Activated CD4-positive, alpha-beta T cell treated with anti-CD3 and anti-CD28 coated beads, Interleukin-10, Interleukin-2, amounts not matched to agents 100 ng/mL and 50 ng/mL, durations not matched to agents 16 hours and 8 hours (primary cell): ENCODE data around the gene CLCN1.

Experiments
- DNase-seq: peaks from one replicate; pipeline ENCODE4 v3.0.0-alpha.2; 2020

CLCN1 gene

GRCh38 chr7:143369678-143370651, 54.1 kb downstream of the CLCN1 start:
- DNase-seq = no peak

DNA sequence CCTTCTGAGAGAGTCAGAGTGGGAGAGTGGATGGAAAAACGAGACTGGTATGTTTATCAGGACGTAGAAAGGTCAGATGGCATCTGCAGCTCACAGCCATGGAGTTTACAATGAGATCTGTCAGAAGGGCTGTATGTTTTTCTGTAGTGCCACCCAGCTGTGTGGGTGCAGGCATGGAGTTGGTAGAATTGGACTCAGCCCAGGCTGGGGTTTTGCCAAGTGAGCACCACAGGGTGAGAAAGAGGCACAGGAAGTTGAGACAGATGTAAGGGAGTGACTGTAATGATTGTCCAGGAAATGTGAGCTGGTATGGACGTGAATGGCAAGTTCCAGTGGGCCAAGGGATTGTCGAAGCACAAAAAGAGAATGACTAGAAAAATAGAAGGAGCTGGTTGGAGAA, 56.2 kb downstream of the CLCN1 start:
- DNase-seq = peak; percentile 74

DNA sequence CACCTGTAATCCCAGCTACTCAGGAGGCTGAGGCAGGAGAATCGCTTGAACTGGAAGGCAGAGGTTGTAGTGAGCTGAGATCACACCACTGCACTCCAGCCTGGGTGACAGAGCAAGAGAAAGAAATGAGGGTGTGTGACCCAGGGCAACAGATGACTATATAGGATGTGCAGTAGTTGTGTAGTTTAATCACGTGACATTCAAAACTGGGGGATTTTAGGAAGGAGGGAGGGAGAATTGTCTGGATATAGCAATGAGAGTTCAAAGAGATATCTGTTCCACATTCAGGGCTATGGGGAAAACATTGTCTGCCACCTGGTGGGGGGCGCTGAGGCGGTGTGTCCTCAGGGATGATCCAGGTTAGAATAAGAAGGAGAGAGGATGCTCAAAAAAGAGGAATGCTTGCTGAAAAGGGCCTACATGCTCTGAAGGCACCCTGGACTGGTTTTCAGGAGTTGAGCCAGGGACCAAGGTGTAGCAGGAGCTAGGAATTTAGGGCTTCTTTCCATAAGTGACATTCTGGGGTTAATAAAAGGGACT, 57.4 kb downstream of the CLCN1 start:
- no peak for DNase-seq

DNA sequence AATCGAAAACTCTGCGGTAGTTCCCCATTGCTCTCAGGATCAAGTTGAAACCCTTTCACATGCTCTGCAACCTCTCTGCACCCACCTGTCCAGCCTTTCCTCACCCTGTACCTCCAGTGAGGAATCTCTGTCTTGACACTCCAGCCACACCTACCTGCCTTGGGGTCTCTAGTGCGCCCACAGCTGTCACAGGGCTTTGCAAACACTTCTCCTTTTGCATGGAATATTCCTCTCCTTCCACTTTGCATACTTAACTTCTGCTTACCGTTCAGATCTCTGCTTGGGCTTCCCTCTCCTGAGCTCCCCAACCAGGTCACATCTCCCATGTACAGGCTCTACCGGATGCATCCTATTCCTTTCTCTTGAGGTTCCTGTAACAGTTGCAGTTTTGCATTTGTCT, 58.6 kb downstream of the CLCN1 start:
- DNase-seq = no peak

DNA sequence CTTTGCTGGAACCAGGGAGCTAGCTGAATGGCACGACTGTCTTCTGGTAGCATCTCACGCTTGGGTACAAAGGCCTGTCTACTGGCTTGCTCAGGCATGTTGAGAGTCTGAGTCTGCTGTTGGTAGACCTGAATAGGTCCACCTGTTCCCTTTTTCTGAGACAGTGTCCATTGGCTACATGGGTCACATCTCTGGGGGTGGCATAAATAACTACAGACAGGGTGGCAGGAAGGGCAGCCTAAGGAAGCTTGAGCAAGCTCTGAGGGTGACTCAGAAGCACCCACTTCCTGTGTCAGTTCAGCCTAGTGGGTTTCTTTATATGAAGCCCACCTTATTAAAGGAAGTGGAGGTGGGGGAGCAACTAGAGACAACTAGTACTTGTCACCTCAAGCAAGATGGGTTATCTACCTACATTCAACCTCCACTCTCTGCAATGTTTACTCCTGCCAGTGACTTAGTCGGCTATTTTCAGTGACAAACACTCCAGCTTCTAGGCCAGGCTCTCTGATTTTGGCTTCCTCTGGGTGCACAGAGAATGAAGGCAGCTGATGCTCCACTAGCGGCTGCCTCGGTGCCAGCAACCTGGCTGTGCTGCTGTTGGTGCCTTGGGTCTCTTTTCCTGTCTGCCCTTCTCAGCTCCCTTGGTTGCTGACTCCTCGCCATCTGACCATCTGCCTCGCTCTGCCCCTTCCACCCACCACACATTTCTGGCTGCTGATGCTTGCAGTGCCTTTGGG, 59.6 kb downstream of the CLCN1 start:
- DNase-seq = peak; percentile 68

- DNase-seq = no peak
Observed at GRCh38 chr7:143376396-143376795, 60.5 kb downstream of the CLCN1 start.

DNA sequence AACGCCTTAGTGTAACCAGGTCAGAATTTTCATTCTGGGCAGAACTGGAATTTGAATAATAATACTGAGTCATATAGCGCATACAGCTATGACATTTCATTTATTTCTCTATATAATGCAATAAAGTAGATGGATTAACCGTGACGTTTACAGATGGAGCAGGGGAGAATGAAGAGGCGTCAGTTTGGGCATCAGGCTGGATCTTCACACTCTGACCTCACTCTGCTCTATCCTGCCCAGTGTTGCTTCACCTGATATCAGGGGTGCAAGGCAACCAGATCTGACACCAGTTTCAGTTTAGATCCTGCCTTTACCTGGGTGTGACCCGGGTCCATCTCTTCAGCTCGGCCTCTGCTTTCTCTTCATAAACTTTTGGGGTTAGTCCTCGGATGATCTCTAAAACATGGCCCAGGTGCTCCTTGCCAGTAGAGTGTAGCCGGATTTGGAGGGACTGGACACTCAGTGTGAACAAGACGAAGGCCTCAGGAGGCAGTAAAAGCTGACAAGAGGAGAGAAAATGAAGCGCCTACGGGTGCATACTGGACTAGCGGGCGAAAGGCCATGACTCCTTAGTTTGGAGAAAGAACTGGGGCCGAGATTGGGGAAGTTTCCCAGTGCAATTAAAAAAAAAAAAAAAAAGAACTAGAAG, 63.8 kb downstream of the CLCN1 start:
- peak; percentile 36 for DNase-seq

GRCh38 chr7:143380260-143380645, 64.3 kb downstream of the CLCN1 start:
- DNase-seq = peak; percentile 87

DNA sequence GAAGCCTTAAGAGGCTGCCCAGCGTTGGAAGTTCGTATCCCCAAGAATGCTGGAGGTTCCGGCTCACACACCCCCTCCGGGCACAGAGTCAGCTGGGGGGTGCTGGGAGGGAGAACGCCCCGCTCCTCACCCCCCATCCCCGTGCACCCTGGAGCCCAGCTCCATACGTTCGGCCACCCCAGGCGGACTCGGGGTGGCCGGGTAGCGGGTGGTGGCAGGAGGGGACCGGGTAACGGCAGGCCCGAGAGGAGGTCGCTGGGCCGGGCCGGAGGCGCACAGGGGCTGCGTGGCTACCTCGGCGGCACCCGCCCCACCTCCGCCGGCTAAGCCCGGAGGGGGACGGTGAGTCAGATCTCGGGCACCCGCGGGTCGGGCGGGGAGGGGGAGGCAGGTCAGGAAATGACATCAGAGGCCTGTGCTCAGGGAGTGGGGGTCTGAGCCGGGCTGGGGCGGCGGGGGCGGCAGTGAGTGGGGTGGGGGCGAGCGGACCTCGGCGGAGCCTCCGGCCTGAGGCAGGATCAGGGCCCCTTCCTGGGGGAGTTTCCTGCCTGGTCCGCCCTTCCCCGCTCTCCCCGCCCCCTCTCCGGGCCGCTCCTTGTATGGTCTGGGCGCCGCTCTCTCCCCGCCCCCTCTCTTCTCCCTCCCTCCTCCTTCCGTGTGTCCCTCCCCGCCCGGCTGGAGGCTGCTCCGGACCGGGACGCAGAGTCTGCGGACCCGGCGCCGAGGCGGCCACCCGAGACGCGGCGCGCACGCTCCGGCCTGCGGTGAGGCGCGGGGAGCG, 64.9 kb downstream of the CLCN1 start, which contains the start of gene ZYX:
ZYX (plus strand) TSS at position 700 of the 781 bp plus-strand sequence. CDS start 227 bp downstream, outside the sequence.
- DNase-seq = peak; percentile 94

DNA sequence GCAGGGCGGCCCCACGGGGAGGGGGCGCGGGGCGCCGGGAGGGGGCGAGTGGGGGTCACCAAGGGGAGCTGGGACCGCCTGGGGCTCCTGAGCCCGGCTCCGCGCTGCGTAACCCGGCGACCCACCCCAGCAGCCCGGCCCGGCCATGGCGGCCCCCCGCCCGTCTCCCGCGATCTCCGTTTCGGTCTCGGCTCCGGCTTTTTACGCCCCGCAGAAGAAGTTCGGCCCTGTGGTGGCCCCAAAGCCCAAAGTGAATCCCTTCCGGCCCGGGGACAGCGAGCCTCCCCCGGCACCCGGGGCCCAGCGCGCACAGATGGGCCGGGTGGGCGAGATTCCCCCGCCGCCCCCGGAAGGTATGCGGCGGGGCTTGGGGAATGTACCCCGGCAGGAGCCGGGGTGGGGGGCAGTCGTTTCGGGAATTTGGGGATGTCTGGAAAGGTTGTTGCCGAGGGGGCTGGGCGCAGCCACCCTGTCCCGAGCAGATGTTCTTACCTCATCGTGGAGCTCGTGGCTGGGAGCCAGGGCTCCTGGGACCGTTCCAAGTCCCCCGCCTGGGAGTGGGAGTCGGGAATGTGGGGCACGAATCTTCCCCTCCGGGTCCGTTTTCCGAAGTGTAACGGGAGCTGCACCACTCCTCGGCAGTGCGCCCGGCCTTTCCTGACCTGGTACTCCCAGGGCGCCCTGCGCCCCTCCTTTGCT, 65.7 kb downstream of the CLCN1 start:
- no peak for DNase-seq

- DNase-seq = no peak
Observed at GRCh38 chr7:143382126-143382790, 66.3 kb downstream of the CLCN1 start.

DNA sequence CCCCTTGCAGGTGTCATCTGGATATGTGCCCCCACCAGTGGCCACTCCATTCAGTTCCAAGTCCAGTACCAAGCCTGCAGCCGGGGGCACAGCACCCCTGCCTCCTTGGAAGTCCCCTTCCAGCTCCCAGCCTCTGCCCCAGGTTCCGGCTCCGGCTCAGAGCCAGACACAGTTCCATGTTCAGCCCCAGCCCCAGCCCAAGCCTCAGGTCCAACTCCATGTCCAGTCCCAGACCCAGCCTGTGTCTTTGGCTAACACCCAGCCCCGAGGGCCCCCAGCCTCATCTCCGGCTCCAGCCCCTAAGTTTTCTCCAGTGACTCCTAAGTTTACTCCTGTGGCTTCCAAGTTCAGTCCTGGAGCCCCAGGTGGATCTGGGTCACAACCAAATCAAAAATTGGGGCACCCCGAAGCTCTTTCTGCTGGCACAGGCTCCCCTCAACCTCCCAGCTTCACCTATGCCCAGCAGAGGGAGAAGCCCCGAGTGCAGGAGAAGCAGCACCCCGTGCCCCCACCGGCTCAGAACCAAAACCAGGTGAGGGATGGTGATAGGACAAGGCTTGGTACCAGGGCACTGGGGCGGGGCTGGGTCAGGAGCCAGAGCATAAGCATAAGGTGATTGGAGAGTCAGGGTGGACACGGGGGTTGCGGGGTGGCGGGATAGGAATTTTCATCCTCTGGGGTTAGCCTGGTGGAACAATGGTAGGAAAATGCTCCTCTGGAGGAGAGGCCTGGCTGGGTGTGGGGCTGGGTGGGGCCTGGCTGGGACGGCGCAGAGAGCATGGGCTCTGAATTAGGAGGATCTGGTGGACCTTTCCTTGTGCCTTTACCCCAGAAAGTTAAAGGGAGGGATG, 67.1 kb downstream of the CLCN1 start:
- no peak for DNase-seq

- DNase-seq = no peak
Observed at GRCh38 chr7:143383642-143383957, 67.7 kb downstream of the CLCN1 start.

DNA sequence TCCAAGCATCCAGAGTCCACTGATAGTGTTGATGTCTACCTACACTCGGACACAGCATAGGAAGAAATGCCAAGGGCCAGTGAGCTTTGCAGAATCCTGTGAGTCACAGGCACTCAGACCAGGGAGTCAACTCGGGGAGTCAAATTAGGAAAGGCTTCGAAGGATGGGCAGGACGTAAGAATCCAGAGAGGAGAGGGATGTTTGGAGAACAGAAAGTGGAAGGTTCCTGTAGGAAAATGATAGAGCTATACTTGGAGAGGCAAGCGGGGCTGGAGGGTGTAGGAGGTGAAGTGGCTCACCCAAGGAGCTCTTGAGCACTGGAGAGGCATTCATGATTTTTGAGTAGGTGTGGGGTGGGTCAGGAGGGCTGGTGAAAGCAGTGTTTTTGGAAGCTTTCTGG, 68.2 kb downstream of the CLCN1 start:
- no peak for DNase-seq

- no peak for DNase-seq
Observed at GRCh38 chr7:143384661-143385631, 69.0 kb downstream of the CLCN1 start.

GRCh38 chr7:143385891-143386781, 70.2 kb downstream of the CLCN1 start:
- peak; percentile 61 for DNase-seq

DNA sequence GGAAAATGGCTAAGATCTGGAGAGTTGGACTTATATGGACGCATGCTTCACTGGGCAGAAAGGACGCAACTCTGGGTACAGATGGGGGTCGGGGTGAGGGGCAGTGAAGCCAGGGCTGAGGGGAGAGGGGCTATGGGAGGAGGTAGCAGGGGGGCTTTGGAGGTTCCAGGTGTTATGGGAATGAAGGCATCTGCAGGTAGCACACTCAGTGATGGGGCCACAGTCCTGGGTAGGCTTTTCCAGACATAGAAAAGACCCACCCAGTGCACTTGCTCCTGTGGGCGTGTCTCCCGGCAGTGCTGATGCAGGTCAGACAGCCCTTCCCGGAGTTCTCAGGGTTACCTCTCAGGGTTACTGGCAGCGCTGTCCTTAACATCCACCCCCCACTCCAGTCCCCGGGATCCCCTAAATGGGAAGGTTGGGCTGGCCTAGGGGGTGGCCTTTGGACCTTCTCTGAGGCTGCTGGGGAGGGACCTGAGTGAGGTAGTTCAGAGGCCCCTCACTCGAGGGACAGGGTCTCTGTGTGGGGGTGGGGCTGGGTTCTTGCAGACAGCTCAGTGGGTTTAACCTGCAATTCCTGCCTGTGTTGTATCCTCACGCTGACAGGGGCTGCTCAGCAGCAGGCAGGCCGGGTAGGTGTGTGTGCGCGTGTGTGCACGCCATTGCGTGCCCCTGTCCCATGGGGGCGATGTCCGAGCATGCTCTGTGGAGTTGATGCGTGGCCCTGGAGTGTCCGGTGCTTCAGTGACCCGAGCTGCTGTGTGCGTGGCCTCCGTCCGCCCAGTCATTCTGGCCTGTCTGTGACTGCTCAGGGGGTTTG, 71.5 kb downstream of the CLCN1 start:
- no peak for DNase-seq
